Rectal smooth muscle tissue (tissue), 1 donor: ENCODE data around the gene POGZ.
A peak's percentile ranks its signal among the peaks of the same experiment; 100 is the strongest.

Experiments
- H3K27ac ChIP-seq: one replicate; pipeline ENCODE4 v1.7.0; 2013; ENCODE audit warnings: low read depth, low read length, inconsistent platforms
- H3K27me3 ChIP-seq: one replicate; pipeline ENCODE4 v1.7.0; 2013; ENCODE audit warnings: low read length; ENCODE audit not compliant: control insufficient read depth, insufficient read depth
- H3K36me3 ChIP-seq: one replicate; pipeline ENCODE4 v1.7.0; 2013; ENCODE audit warnings: low read length; ENCODE audit not compliant: control insufficient read depth, insufficient read depth
- H3K4me1 ChIP-seq: one replicate; pipeline ENCODE4 v1.7.0; 2013; ENCODE audit warnings: low read length; ENCODE audit not compliant: control insufficient read depth, insufficient read depth
- H3K4me3 ChIP-seq: one replicate; pipeline ENCODE4 v1.7.0; 2013; ENCODE audit warnings: low read length
- H3K9ac ChIP-seq: one replicate; pipeline ENCODE4 v1.7.0; 2013; ENCODE audit warnings: low read length

POGZ gene

DNA sequence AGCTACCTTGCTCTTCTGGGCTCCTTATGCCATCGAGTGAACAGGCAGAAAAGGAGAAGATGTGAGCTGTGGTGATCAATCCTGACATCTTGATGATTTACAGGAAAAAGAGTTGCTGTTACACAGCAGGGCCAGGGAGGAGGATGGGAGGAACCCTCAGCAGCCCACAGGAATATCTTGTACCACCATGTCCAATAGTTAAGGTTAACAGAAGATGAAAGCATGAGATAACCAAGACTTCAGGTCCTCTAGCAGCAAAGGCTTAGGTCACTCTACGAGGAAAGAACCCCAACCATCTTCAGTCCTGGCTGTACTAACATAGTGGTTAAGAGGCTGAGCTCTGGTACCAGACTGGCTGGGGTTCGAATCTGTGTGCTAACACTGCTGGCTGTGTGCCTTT, 74.7 kb downstream of the POGZ start:
- H3K4me3 ChIP-seq: no peak overlapping the region
- no peaks in the 10 kb centered on the region for H3K36me3 ChIP-seq
- no peaks in the 10 kb centered on the region for H3K27me3 ChIP-seq
- H3K9ac ChIP-seq: no peak overlapping the region
- H3K27ac ChIP-seq: no peak overlapping the region
- no peaks in the 10 kb centered on the region for H3K4me1 ChIP-seq

DNA sequence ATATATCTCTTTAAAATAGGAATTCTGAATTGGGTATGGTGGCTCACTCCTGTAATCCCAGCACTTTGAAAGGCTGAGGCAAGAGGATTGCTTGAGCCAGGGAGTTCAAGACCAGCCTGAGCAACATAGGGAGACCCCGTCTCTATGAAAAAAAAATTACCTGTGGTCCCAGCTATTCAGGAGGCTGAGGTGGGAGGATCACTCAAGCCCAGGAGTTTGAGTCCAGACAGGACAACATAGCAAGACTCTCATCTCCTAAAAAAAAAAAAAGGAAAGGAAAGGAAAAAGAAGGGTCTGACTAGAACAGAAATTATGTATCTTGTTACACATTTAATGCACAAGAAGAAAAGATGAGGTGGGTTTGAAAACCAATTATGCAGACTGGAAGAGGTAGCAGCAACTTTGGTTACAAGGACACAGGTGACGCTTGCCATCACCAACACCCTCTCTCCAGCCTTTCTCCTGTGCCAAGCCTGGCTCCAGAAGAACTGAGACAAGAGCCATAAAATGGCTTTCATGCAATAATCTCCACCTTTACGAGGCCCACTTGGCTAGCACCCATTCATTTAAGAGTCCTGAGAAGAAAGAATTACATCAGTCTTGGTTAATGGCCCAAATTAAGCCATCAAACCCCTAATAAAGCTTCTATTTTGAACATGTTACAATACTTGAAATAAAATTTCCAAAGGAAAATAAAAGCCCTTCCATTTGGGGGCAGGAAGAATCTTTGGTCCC, 82.0 kb downstream of the POGZ start:
- Histone ChIP-seq H3K36me3 (no peaks in the 10 kb centered on the region), H3K27ac (no peak overlapping the region), H3K4me1 (no peaks in the 10 kb centered on the region), H3K9ac (no peak overlapping the region), H3K4me3 (no peak overlapping the region), H3K27me3 (no peaks in the 10 kb centered on the region)

DNA sequence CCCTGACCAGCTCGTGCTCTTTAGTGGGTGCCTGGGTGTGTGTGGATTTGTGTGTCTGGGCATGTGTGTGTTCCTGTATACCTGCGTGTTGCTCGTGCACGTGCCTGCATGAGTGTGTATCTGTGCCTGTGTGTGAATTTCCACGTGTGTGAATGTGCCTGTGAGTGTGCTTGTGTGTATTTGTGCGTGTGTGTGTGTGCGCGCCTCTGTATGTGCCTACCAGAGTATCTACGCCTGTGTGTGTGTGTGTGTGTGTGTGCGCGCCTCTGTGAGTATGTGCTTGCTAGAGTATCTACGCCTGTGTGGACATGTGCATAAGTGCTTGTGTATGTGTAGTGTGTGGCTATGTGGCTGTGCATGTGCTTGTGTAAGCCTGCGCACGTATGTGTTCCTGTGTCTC, 86.1 kb downstream of the POGZ start:
- no peak overlapping the region for H3K27ac ChIP-seq

DNA sequence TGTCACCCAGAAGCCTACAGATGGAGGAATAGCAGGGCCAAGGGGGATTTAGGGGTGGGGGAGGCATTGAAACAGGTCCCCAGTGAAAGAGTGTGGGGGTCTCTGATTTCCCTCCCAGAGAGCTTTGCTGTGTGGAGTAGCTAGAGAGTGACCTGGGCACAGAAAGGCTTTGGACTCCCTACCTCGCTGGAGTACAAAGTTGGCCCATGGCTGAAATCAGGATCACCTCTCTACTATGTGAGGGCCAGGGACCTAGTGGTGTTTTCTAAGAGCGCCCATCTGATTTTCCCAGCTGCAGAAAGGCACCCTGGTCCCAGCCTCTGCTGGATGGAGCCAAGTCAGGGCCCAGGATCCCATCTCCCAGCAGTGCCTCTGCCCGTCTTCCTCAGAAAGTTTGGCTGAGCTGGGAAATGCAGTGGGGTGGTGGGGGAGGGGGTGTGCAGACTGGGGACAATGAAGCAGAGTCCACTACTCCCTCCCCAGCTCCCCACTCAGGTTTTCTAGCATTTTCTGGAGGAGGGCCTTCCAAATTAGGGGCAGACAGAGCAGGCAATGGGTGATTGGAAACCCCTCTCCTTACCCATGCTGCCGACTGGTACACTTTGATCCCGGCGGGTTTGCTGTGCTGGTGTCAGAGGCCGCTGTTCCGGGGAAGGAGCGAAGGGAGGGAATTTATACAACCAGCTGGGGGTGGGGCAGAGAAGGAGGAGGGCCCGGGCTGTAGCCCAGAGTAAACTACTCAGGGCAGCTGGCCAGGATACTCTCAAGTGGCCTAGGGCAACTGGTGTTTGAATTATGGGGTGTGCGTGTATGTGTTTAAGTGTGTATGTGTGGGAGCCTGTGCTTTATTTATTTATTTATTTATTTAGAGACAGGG, 87.0 kb downstream of the POGZ start, which contains the start of gene SELENBP1:
Gene SELENBP1, minus strand, starts transcription at position 648 of the 877 bp plus-strand sequence. Its CDS starts 64 bp downstream, at position 584.
- Histone ChIP-seq H3K36me3 (no peaks in the 10 kb centered on the region), H3K4me1 (peaks cover 19% of the 10 kb centered on the region), H3K4me3 (peak within 1 kb of the TSS; percentile 51), H3K27ac (peak within 1 kb of the TSS; percentile 86), H3K27me3 (no peaks in the 10 kb centered on the region), H3K9ac (peak within 1 kb of the TSS; percentile 4)

More for the DNA sequence above, 86.1 kb downstream of the POGZ start:
- Histone ChIP-seq H3K4me1 (peaks cover 19% of the 10 kb centered on the region), H3K36me3 (no peaks in the 10 kb centered on the region), H3K9ac (no peak overlapping the region), H3K27me3 (no peaks in the 10 kb centered on the region), H3K4me3 (no peak overlapping the region)

DNA sequence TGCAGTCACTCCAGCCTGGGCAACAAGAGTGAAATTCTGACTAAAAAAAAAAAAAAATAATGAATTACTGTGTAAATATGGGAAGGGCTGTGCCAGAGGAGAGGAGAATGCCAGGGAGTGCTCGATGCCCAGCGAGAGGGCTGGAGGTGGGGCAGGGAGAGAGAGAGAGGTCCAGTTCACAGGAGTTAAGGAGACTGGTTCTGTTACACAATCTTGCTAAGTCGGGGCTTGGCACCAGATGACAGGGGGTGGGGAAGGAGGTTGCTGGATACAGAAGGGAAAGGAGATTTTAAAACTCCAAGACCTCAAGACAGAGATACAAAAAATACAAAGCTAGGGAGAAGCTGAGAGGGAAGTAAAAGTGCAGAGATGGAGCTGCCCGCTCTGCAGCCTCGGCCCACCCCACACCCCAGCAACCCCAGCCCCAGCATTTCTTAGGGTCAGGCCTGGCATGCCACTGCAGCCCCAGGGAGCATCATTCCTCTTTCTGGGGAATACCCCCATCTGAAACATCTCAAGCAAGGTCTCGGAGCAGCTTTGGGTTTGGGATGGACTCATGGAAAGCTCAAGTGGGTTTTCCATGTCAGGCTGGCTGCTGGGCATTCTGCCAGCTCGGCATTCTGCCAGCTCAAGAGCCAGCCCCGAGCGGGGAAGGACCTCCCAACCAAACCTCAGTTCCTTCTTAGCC, 87.8 kb downstream of the POGZ start:
- peaks cover 2% of the 10 kb centered on the region for H3K36me3 ChIP-seq
- peak overlapping the region; percentile 86 for H3K27ac ChIP-seq
- no peaks in the 10 kb centered on the region for H3K27me3 ChIP-seq
- peak overlapping the region; percentile 51 for H3K4me3 ChIP-seq
- peaks cover 19% of the 10 kb centered on the region for H3K4me1 ChIP-seq
- peak overlapping the region; percentile 38 for H3K9ac ChIP-seq

DNA sequence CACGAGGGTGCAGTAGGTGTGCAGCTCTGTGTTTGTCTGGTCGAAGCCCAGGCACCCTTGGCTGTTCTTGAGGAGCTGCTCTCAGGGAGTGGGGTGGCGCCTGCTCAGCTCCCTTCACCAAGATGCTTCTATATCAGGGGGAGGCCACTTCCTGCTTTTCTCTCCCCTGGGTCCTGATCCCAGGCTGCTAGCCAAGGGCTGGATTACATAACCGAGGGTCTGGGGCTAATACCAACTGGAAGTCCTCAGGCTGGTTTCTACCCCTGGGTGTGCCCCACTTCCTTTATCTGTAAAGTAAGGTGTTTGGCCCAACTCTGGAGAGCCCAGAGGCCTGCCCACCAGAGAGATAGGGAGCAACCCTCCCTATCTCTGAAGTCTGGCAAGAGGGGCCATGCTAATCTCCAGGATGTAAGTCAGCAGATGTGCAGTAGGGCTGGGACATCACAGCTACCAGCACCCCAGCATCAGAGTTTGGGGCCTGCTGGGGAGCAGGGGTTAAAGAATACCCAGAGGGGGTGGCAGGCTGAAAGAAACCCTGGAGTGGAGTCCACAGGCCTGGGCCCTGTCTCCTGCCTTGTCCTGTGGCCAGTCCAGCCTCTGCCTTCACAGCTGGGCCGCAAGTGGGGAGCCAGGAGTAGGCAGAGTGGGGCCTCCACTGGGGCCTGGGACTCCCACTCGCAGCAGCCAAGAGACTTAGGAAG, 88.9 kb downstream of the POGZ start:
- peak overlapping the region; percentile 51 for H3K4me3 ChIP-seq

DNA sequence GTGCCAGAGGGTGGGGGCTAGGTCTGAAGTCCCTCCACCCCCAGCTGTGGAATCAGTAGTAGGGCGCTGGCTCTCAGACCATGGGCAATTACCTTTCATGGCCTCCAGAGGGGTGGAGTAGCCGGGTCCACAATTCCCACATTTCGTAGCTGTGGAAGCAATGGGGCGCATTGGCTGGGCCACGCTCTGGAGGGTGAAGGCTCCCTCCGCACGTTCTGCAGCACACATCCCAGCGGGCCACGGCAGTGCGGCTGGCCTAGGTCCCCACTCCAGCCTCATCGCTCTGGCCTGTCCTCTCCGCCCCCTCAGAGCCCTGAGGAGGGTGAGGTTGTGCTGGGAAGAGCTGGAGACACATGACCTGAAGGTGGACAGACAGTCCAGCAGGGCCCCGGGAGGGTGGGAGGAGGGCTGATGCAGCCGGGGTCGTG, 89.7 kb downstream of the POGZ start:
- Histone ChIP-seq H3K27me3 (no peaks in the 10 kb centered on the region), H3K9ac (no peak overlapping the region), H3K27ac (no peak overlapping the region), H3K36me3 (peaks cover 21% of the 10 kb centered on the region), H3K4me1 (peaks cover 19% of the 10 kb centered on the region), H3K4me3 (peak overlapping the region; percentile 51)

More for the DNA sequence above, 88.9 kb downstream of the POGZ start:
- Histone ChIP-seq H3K36me3 (peaks cover 14% of the 10 kb centered on the region), H3K4me1 (peaks cover 19% of the 10 kb centered on the region), H3K9ac (peak overlapping the region; percentile 32), H3K27me3 (no peaks in the 10 kb centered on the region), H3K27ac (peak overlapping the region; percentile 86)

DNA sequence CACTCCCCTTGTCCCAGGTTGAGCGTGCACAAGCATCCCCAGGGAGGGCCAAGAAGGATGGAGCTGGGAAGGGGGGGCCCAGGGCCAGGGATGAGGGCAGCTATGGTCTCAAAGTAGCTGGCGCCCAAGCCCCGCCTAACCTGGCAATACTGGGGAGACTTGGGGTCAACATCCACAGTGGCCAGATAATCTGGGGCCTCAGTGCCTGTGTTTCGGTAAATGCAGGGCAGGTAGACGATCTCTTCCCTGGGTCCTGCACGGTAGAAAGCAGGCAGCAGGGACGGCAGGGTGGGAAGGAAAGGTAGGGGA, 90.0 kb downstream of the POGZ start:
- Histone ChIP-seq H3K4me3 (no peak overlapping the region), H3K9ac (no peak overlapping the region), H3K36me3 (peaks cover 25% of the 10 kb centered on the region), H3K27me3 (no peaks in the 10 kb centered on the region), H3K4me1 (peaks cover 19% of the 10 kb centered on the region), H3K27ac (no peak overlapping the region)

DNA sequence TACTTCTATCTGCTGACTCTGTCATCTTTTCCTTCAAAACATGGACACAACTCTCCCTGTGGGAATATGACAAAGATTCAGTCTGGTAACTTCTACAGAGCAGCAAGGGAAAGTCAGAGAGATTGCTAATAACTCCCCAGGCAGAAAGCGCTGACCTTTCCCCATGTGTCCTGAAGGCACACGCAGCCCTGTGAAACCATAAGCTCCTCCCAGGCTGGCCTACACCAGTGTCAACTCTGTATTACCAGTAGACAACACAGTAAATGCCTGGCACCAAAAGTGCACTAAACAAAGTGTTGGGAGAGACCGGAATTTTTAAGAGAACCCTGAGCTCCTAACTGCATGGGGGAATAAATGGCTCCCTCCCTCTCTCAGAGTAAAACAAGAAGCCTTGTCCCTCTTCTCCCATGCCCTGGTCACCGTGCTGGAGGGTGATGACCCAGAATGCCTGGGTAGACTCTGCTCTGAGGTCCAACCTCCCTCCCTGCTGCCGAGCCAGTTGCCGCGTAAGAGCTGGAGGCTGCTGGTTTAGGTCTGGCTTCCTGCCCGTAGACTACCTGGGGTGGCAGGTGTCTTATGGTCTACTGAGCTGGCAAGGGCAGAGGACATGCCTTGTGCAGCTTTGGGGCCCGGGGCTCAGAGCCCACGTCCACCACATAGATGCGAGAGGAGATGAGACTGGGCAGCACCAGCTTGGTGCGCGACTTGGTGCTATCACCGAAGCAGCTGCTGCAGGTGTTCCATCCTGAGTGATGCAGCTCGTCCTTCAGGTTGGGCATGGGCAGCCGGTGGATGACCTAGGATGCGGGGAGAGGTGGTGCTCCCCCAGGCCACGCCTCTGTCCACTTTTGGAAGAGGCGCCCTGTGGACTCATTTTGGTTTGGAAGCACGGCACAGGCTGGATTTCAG, 90.6 kb downstream of the POGZ start:
- Histone ChIP-seq H3K9ac (no peak overlapping the region), H3K27ac (no peak overlapping the region), H3K4me3 (no peak overlapping the region), H3K36me3 (peaks cover 28% of the 10 kb centered on the region), H3K4me1 (peaks cover 19% of the 10 kb centered on the region), H3K27me3 (no peaks in the 10 kb centered on the region)

DNA sequence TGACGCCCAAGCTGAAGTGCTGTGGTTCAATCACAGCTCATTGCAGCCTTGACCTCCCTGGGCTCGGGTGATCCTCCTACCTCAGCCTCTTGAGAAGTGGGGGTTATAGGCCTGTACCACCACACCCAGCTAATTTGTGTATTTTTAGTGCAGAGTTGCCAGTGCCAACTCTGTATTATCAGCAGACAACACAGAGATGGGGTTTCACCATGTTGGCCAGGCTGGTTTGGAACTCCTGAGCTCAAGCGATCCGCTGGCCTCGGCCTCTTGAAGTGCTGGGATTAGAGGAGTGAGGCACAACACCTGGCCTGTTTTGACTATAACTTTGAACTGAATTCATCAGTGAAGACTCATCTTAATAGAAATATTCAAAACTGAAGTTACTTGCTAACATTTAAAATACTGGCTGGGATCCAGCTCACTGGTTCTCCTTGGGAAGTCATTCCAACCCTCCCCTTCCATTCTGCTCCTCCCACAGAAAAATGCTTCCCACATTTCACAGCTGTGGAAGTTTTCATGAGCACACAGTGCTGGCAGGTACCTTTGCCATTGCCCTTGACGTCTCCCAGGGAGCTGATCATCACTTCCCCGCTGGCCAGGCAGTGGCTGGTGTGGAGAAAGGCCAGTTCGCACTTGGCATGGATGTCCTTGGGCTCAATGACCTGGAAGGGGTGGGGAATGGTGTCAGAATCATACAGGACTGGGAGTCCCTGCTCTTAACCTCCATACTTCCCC, 91.5 kb downstream of the POGZ start:
- H3K27me3 ChIP-seq: no peaks in the 10 kb centered on the region
- peaks cover 28% of the 10 kb centered on the region for H3K36me3 ChIP-seq
- no peak overlapping the region for H3K27ac ChIP-seq
- peaks cover 19% of the 10 kb centered on the region for H3K4me1 ChIP-seq
- no peak overlapping the region for H3K9ac ChIP-seq
- H3K4me3 ChIP-seq: no peak overlapping the region

DNA sequence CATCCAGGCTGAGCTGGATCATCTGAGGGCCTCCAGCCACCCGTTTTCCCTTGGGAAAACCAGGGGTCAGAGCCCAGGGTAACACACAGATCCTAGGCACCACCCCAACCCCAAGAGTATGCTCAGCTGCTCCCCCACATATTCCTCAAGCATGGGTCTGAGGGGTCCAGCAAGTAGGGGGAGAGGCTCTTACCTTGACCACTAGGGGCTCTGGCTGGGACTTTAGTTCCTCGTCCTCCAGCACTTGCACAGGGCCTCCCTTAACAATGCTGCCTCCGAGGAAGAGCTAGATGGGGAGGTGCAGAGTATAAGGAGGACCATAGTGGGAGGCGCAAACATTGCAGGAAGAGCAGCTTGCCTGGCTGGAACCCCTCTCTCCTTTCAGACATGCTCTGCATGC, 94.3 kb downstream of the POGZ start:
- Histone ChIP-seq H3K9ac (no peak overlapping the region), H3K27ac (no peak overlapping the region), H3K27me3 (no peaks in the 10 kb centered on the region), H3K4me3 (no peak overlapping the region), H3K36me3 (peaks cover 28% of the 10 kb centered on the region), H3K4me1 (peaks cover 4% of the 10 kb centered on the region)
